Trophoblast cell (in vitro differentiated cells and primary cell): ENCODE results near the gene TAS2R3.
A peak's percentile ranks its signal among the peaks of the same experiment; 100 is the strongest.

ENCODE experiments used
- DNase-seq, 2 donors: peaks; one replicate each; pipeline ENCODE4 v3.0.0-alpha.2; 2016
- H2AFZ ChIP-seq: 2 replicates; pipeline ENCODE4 v1.6.1; 2013; ENCODE audit warnings: low read length, moderate library complexity, mild to moderate bottlenecking; ENCODE audit not compliant: insufficient read depth, poor library complexity
- H2AK5ac ChIP-seq: 2 replicates; pipeline ENCODE4 v1.6.1; 2013; ENCODE audit warnings: mild to moderate bottlenecking, low read length
- H2BK120ac ChIP-seq: 2 replicates; pipeline ENCODE4 v1.6.1; 2013; ENCODE audit warnings: low read length, mild to moderate bottlenecking, moderate library complexity; ENCODE audit not compliant: insufficient read depth, poor library complexity
- H2BK12ac ChIP-seq: 2 replicates; pipeline ENCODE4 v1.6.1; 2013; ENCODE audit warnings: mild to moderate bottlenecking, low read length, moderate library complexity
- H2BK5ac ChIP-seq: 2 replicates; pipeline ENCODE4 v1.6.1; 2013; ENCODE audit warnings: low read length, low read depth, moderate library complexity, mild to moderate bottlenecking; ENCODE audit not compliant: poor library complexity
- H3K14ac ChIP-seq: 2 replicates; pipeline ENCODE4 v1.6.1; 2013; ENCODE audit warnings: mild to moderate bottlenecking, low read length
- H3K18ac ChIP-seq: 2 replicates; pipeline ENCODE4 v1.6.1; 2013; ENCODE audit warnings: mild to moderate bottlenecking, low read length
- H3K23ac ChIP-seq: 2 replicates; pipeline ENCODE4 v1.6.1; 2013; ENCODE audit warnings: low read length
- H3K27ac ChIP-seq: 2 replicates; pipeline ENCODE4 v1.5.1; 2013; ENCODE audit warnings: low read depth, mild to moderate bottlenecking, inconsistent platforms, low read length, moderate library complexity
- H3K27me3 ChIP-seq: 2 replicates; pipeline ENCODE4 v1.6.1; 2013; ENCODE audit warnings: inconsistent platforms, mild to moderate bottlenecking, low read length, moderate library complexity; ENCODE audit not compliant: insufficient read depth
- H3K36me3 ChIP-seq, 2 experiments: 1 replicate in 1 of 2; 2 replicates in 1 of 2; pipeline ENCODE4 v1.6.1; 2013; ENCODE audit warnings: low read length in 2 of 2, mild to moderate bottlenecking in 2 of 2, moderate library complexity in 1 of 2; ENCODE audit not compliant: insufficient read depth in 2 of 2, control insufficient read depth in 1 of 2
- H3K4ac ChIP-seq: 2 replicates; pipeline ENCODE4 v1.6.1; 2013; ENCODE audit warnings: low read depth, mild to moderate bottlenecking, low read length, moderate library complexity
- H3K4me1 ChIP-seq, 2 experiments: 1 replicate in 1 of 2; 2 replicates in 1 of 2; pipeline ENCODE4 v1.6.1; 2013; ENCODE audit warnings: low read length in 2 of 2, mild to moderate bottlenecking in 2 of 2, moderate library complexity in 1 of 2; ENCODE audit not compliant: insufficient read depth in 2 of 2, control insufficient read depth in 1 of 2
- H3K4me2 ChIP-seq: 2 replicates; pipeline ENCODE4 v1.6.1; 2013; ENCODE audit warnings: inconsistent platforms, mild to moderate bottlenecking, low read length, moderate library complexity
- H3K4me3 ChIP-seq: 2 replicates; pipeline ENCODE4 v1.5.1; 2013; ENCODE audit warnings: mild to moderate bottlenecking, low read depth, low read length, inconsistent platforms
- H3K79me1 ChIP-seq: one replicate; pipeline ENCODE4 v1.6.1; 2013; ENCODE audit warnings: low read length
- H3K79me2 ChIP-seq: 2 replicates; pipeline ENCODE4 v1.6.1; 2013; ENCODE audit warnings: low read length, mild to moderate bottlenecking; ENCODE audit not compliant: control insufficient read depth, insufficient read depth, poor library complexity
- H3K9ac ChIP-seq: 2 replicates; pipeline ENCODE4 v1.6.1; 2013; ENCODE audit warnings: mild to moderate bottlenecking, low read length
- H3K9me3 ChIP-seq: 2 replicates; pipeline ENCODE4 v1.6.1; 2013; ENCODE audit warnings: low read depth, mild to moderate bottlenecking, control low read depth, inconsistent platforms, low read length; ENCODE audit not compliant: insufficient read depth
- H4K12ac ChIP-seq: 2 replicates; pipeline ENCODE4 v1.6.1; 2013; ENCODE audit warnings: low read depth, mild to moderate bottlenecking, low read length, moderate library complexity
- H4K8ac ChIP-seq: 2 replicates; pipeline ENCODE4 v1.6.1; 2013; ENCODE audit warnings: low read depth, mild to moderate bottlenecking, low read length, moderate library complexity
- H4K91ac ChIP-seq: one replicate; pipeline ENCODE4 v1.6.1; 2013; ENCODE audit warnings: low read depth, mild to moderate bottlenecking, low read length, moderate library complexity
- WGBS: extraction: QIAGEN DNeasy Blood & Tissue Kit; methylation state at CpG from one replicate; pipeline ENCODE4 v1.1.7; 2013; ENCODE audit warnings: missing lambda C conversion rate; ENCODE audit not compliant: insufficient read length, insufficient coverage; ENCODE audit errors: extremely low coverage; 5-methylcytosine and 5-hydroxymethylcytosine counted together

TAS2R3 gene

DNA sequence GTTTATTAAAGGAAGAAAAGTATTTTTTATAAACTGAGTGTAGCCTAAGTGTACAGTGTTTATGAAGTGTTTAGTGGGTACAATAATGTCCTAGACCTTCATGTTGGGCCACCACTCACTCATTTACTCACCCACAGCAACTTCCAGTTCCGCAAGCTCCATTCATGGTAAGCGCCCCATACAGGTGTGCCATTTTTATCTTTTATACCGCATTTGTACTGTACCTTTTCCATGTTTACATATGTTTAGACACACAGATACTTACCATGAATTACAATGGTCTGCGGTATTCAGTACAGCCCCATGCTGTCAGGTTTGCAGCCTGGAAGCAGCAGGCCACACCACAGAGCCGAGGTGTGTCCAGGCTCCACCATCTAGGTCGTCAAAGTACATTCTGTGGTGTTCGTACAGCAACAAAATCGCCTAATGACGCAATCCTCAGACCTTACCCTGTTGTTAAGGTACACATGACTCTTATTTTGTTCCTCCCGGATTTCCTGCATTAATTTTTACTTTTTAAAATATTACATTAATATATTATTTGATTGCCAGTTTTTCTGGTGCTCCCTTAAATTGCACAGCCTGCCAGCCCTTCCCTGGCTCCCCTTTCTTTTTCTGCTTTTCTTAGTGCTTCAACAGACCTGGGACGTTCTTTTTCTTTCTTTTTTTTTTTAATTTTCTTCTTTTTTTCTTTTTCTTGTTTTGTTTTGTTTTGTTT, 26.6 kb upstream of the TAS2R3 start:
- no peaks in the 10 kb centered on the region for H3K27me3 ChIP-seq
- no peak overlapping the region for H3K14ac ChIP-seq
- peaks cover 2% of the 10 kb centered on the region for H3K79me1 ChIP-seq
- H3K23ac ChIP-seq: no peak overlapping the region
- peak overlapping the region; percentile 70 for H3K4me3 ChIP-seq
- WGBS: no CpG with 5 or more reads among the region's 11 CpGs
- DNase-seq: peak; percentile 6 to 45
- H4K91ac ChIP-seq: peak overlapping the region; percentile 50
- H3K18ac ChIP-seq: no peak overlapping the region
- H2BK120ac ChIP-seq: no peak overlapping the region
- peaks cover 5% of the 10 kb centered on the region for H3K79me2 ChIP-seq
- no peak overlapping the region for H3K4ac ChIP-seq
- H3K9me3 ChIP-seq: no peaks in the 10 kb centered on the region
- peak overlapping the region; percentile 87 for H4K8ac ChIP-seq
- peak overlapping the region; percentile 91 for H2AFZ ChIP-seq
- H3K4me2 ChIP-seq: peak overlapping the region; percentile 67
- H2BK5ac ChIP-seq: no peak overlapping the region
- no peak overlapping the region for H2BK12ac ChIP-seq
- peaks cover 5 to 12% of the 10 kb centered on the region in 2 experiments for H3K36me3 ChIP-seq
- no peak overlapping the region for H3K9ac ChIP-seq
- peak overlapping the region; percentile 59 for H3K27ac ChIP-seq
- peak overlapping the region; percentile 86 for H4K12ac ChIP-seq
- peaks cover 0 to 7% of the 10 kb centered on the region in 2 experiments for H3K4me1 ChIP-seq
- H2AK5ac ChIP-seq: no peak overlapping the region

DNA sequence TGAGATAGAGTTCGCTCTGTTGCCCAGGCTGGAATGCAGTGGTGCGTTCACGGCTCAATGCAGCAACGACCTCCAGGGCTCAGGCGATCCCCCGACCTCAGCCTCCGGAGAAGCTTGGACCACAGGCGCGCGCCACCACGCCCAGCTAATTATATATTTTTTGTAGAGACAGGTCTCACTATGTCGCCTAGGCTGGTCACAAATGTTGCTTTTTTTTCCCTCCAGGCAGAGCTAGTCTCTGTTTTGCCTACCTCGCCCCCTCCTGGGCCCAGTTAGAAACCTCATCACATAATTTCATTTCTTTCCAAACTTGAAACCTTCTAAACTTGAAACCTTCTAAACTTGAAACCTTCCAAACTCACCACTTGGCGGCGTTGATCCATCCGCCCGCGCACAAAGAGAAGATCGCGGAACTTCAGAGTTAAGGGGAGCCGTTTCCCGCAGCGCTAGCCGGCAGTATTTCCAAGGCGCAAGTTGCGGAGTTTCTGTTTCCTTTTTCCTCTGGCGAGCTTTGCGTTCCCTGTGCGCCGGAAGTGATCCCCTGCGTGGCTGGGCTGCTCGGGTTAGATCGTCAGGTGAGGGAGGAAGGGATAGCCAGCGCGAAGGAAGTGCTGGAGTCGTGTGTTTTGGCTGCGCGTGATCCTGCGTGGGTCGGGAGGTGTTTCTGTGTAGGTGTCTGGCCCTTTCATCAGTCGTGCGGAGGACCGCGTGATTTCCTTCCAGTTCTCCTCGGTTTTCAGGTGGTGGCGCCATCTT, 25.9 kb upstream of the TAS2R3 start, which contains the start of gene SSBP1:
SSBP1 (plus strand) TSS at position 523 of the 756 bp plus-strand sequence. CDS start 809 bp downstream, outside the sequence.
- peak within 1 kb of the TSS; percentile 73 for H3K14ac ChIP-seq
- H3K79me2 ChIP-seq: peaks cover 5% of the 10 kb centered on the region
- peak within 1 kb of the TSS; percentile 91 for H2AFZ ChIP-seq
- H2BK5ac ChIP-seq: peak within 1 kb of the TSS; percentile 2
- peaks cover 0 to 7% of the 10 kb centered on the region in 2 experiments for H3K4me1 ChIP-seq
- H3K4me2 ChIP-seq: peak within 1 kb of the TSS; percentile 95
- peak within 1 kb of the TSS; percentile 77 for H3K4ac ChIP-seq
- no peak within 1 kb of the TSS for H2BK12ac ChIP-seq
- peak within 1 kb of the TSS; percentile 52 for H2BK120ac ChIP-seq
- H3K27me3 ChIP-seq: no peaks in the 10 kb centered on the region
- no peak within 1 kb of the TSS for H2AK5ac ChIP-seq
- peak within 1 kb of the TSS; percentile 59 for H3K27ac ChIP-seq
- H3K18ac ChIP-seq: peak within 1 kb of the TSS; percentile 55
- H3K79me1 ChIP-seq: peaks cover 2% of the 10 kb centered on the region
- WGBS: no CpG with 5 or more reads among the region's 46 CpGs
- H3K4me3 ChIP-seq: peak within 1 kb of the TSS; percentile 97
- peak; percentile 95 to 99 for DNase-seq
- no peaks in the 10 kb centered on the region for H3K9me3 ChIP-seq
- no peak within 1 kb of the TSS for H3K23ac ChIP-seq
- peak within 1 kb of the TSS; percentile 94 for H3K9ac ChIP-seq
- peak within 1 kb of the TSS; percentile 92 for H4K8ac ChIP-seq
- H3K36me3 ChIP-seq: peaks cover 7 to 15% of the 10 kb centered on the region in 2 experiments
- H4K12ac ChIP-seq: peak within 1 kb of the TSS; percentile 86
- H4K91ac ChIP-seq: peak within 1 kb of the TSS; percentile 56

DNA sequence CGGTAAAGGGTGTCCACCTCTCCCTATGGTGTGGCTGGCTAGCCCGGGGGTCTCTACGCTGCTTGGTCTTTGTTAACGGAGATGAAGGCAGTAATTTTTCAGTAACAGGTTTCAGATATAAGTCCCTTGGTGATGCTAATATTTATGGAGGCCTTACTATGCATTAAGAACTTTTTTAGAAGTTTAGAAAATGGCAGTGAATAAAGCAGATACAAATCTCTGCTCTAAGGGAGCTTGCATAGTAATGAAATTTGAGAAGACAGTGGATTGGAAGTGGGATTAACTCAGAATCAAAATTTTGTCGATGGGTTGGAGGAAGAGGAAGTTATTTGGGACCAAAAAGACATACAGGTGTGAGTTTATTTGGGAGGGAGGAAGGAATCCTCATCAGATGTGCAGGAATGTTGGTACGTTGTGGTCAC, 25.3 kb upstream of the TAS2R3 start:
- Histone ChIP-seq H3K79me1 (peaks cover 2% of the 10 kb centered on the region), H3K27ac (no peak overlapping the region), H2BK12ac (no peak overlapping the region), H3K4ac (peak overlapping the region; percentile 77), H3K9me3 (no peaks in the 10 kb centered on the region), H3K4me1 (peaks cover 0 to 7% of the 10 kb centered on the region in 2 experiments), H3K27me3 (no peaks in the 10 kb centered on the region), H4K8ac (peak overlapping the region; percentile 91), H3K4me2 (peak overlapping the region; percentile 95), H3K9ac (peak overlapping the region; percentile 94), H3K36me3 (peaks cover 10 to 20% of the 10 kb centered on the region in 2 experiments), H3K14ac (peak overlapping the region; percentile 43), H2AFZ (peak overlapping the region; percentile 57), H2BK5ac (peak overlapping the region; percentile 2), H3K4me3 (peak overlapping the region; percentile 97), H4K91ac (peak overlapping the region; percentile 56), H4K12ac (peak overlapping the region; percentile 60), H3K18ac (peak overlapping the region; percentile 55), H3K23ac (no peak overlapping the region), H3K79me2 (peaks cover 5% of the 10 kb centered on the region), H2AK5ac (no peak overlapping the region), H2BK120ac (peak overlapping the region; percentile 28)
- WGBS: no CpG with 5 or more reads among the region's 6 CpGs
- DNase-seq: no peak

DNA sequence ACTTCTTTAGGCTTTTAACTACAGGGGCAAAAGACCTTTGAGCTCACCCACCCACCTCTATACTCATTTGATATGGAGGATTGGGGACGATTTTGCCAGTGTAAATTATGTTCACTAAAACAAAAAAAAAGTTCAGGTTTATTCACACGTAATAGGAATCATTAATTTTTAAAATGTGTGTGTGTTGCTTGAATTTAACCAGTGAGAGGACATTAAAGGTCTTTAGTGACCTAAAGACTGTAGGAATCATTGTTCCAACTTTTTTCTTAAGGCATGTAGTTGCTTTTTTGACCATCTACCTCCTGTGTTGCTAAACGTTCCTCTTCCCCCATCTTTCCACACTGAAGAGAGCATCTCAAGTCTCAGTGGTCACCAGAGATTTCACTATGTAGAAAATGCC, 24.6 kb upstream of the TAS2R3 start:
- no peak overlapping the region for H2BK5ac ChIP-seq
- H4K91ac ChIP-seq: no peak overlapping the region
- H3K9me3 ChIP-seq: no peaks in the 10 kb centered on the region
- peaks cover 0 to 7% of the 10 kb centered on the region in 2 experiments for H3K4me1 ChIP-seq
- H2AK5ac ChIP-seq: no peak overlapping the region
- no peak overlapping the region for H2AFZ ChIP-seq
- H3K4me3 ChIP-seq: no peak overlapping the region
- no peak overlapping the region for H3K23ac ChIP-seq
- H3K4ac ChIP-seq: peak overlapping the region; percentile 64
- no peak overlapping the region for H2BK120ac ChIP-seq
- WGBS: no CpG with 5 or more reads among the region's 3 CpGs
- H3K27ac ChIP-seq: no peak overlapping the region
- DNase-seq: no peak
- H4K12ac ChIP-seq: no peak overlapping the region
- no peak overlapping the region for H3K14ac ChIP-seq
- H3K36me3 ChIP-seq: peaks cover 13 to 24% of the 10 kb centered on the region in 2 experiments
- peaks cover 2% of the 10 kb centered on the region for H3K79me1 ChIP-seq
- peak overlapping the region; percentile 95 for H3K4me2 ChIP-seq
- H4K8ac ChIP-seq: no peak overlapping the region
- no peak overlapping the region for H3K9ac ChIP-seq
- no peak overlapping the region for H2BK12ac ChIP-seq
- H3K79me2 ChIP-seq: peaks cover 5% of the 10 kb centered on the region
- no peaks in the 10 kb centered on the region for H3K27me3 ChIP-seq
- no peak overlapping the region for H3K18ac ChIP-seq
